A549 (cell line): ENCODE measurements around the gene SLC12A9.

Source experiments
- CTCF ChIP-seq: fragments of >200 bp; sonication (Bioruptor Twin); formaldehyde crosslinking; IDR thresholded peaks from 3 replicates; pipeline ENCODE4 v1.5.1; 2016
- JUNB ChIP-seq: fragments of >200 bp; sonication (Bioruptor Twin); formaldehyde crosslinking; IDR thresholded peaks from 2 replicates; pipeline ENCODE4 v1.6.1; 2016
- KDM1A ChIP-seq: fragments of 200-600 bp; sonication (generic); IDR thresholded peaks from 2 replicates; pipeline ENCODE4 v1.6.1; 2016; ENCODE audit warnings: low read depth, mild to moderate bottlenecking

- no peak for TF ChIP-seq CTCF
- TF ChIP-seq JUNB = no peak
- no peak for TF ChIP-seq KDM1A
These were observed 15.4 kb downstream of the SLC12A9 start for GRCh38 chr7:100867776-100868485.
